ENCODE measurements around the gene RAB38. TPM values are rescaled to one million over a fixed set of nuclear protein-coding genes. Genes with fewer than 3 reads are reported as not detected.

RAB38 gene
- total RNA-seq, 1 donor from 2014 or later, result 10.4 TPM

GRCh38 chr11:88122956-88123355, 52.3 kb downstream of the RAB38 start:
- Mint-ChIP-seq H3K4me3 (ENCODE audit: unreplicated experiment) (no peak overlapping the region), H3K4me1 (ENCODE audit: unreplicated experiment) (no peaks in the 10 kb centered on the region), H3K36me3 (ENCODE audit: low read depth, unreplicated experiment) (no peaks in the 10 kb centered on the region), H3K9me3 (ENCODE audit: unreplicated experiment) (no peaks in the 10 kb centered on the region), H3K27me3 (ENCODE audit: unreplicated experiment) (no peaks in the 10 kb centered on the region), H3K27ac (ENCODE audit: unreplicated experiment) (no peak overlapping the region)
- TF ChIP-seq CTCF (IDR thresholded peaks at IDR 0.05; ENCODE audit: unreplicated experiment), result no peak
- DNase-seq (ENCODE audit: low spot score), result no peak

GRCh38 chr11:88119561-88119960, 55.7 kb downstream of the RAB38 start:
- Mint-ChIP-seq H3K36me3 (ENCODE audit: low read depth, unreplicated experiment) (no peaks in the 10 kb centered on the region), H3K9me3 (ENCODE audit: unreplicated experiment) (no peaks in the 10 kb centered on the region), H3K4me3 (ENCODE audit: unreplicated experiment) (no peak overlapping the region), H3K4me1 (ENCODE audit: unreplicated experiment) (no peaks in the 10 kb centered on the region), H3K27ac (ENCODE audit: unreplicated experiment) (no peak overlapping the region), H3K27me3 (ENCODE audit: unreplicated experiment) (no peaks in the 10 kb centered on the region)
- no peak for DNase-seq (ENCODE audit: low spot score)
- TF ChIP-seq CTCF (IDR thresholded peaks at IDR 0.05; ENCODE audit: unreplicated experiment), result no peak

GRCh38 chr11:88117281-88117858, 57.9 kb downstream of the RAB38 start:
- Mint-ChIP-seq H3K9me3 (ENCODE audit: unreplicated experiment) (no peaks in the 10 kb centered on the region), H3K27ac (ENCODE audit: unreplicated experiment) (no peak overlapping the region), H3K27me3 (ENCODE audit: unreplicated experiment) (no peaks in the 10 kb centered on the region), H3K4me1 (ENCODE audit: unreplicated experiment) (no peaks in the 10 kb centered on the region), H3K36me3 (ENCODE audit: low read depth, unreplicated experiment) (no peaks in the 10 kb centered on the region), H3K4me3 (ENCODE audit: unreplicated experiment) (no peak overlapping the region)
- DNase-seq (ENCODE audit: low spot score), result no peak
- no peak for TF ChIP-seq CTCF (IDR thresholded peaks at IDR 0.05; ENCODE audit: unreplicated experiment)

GRCh38 chr11:88115828-88116755, 59.2 kb downstream of the RAB38 start:
- H3K27ac Mint-ChIP-seq (ENCODE audit: unreplicated experiment), result no peak overlapping the region
- no peaks in the 10 kb centered on the region for H3K4me1 Mint-ChIP-seq (ENCODE audit: unreplicated experiment)
- no peaks in the 10 kb centered on the region for H3K27me3 Mint-ChIP-seq (ENCODE audit: unreplicated experiment)
- no peak overlapping the region for H3K4me3 Mint-ChIP-seq (ENCODE audit: unreplicated experiment)
- H3K9me3 Mint-ChIP-seq (ENCODE audit: unreplicated experiment), result no peaks in the 10 kb centered on the region
- TF ChIP-seq CTCF (IDR thresholded peaks at IDR 0.05; ENCODE audit: unreplicated experiment), result no peak
- no peaks in the 10 kb centered on the region for H3K36me3 Mint-ChIP-seq (ENCODE audit: low read depth, unreplicated experiment)
- no peak for DNase-seq (ENCODE audit: low spot score)

GRCh38 chr11:88114486-88115045, 60.7 kb downstream of the RAB38 start:
- Mint-ChIP-seq H3K9me3 (ENCODE audit: unreplicated experiment) (no peaks in the 10 kb centered on the region), H3K4me1 (ENCODE audit: unreplicated experiment) (no peaks in the 10 kb centered on the region), H3K27ac (ENCODE audit: unreplicated experiment) (no peak overlapping the region), H3K4me3 (ENCODE audit: unreplicated experiment) (no peak overlapping the region), H3K36me3 (ENCODE audit: low read depth, unreplicated experiment) (peaks cover 7% of the 10 kb centered on the region), H3K27me3 (ENCODE audit: unreplicated experiment) (peaks cover 1% of the 10 kb centered on the region)
- no peak for TF ChIP-seq CTCF (IDR thresholded peaks at IDR 0.05; ENCODE audit: unreplicated experiment)
- no peak for DNase-seq (ENCODE audit: low spot score)
